ELR (cell line): ENCODE measurements around the gene STAG3.
"Not testable (repeated sequence)": the region's sequence is repeated elsewhere in the genome, so short reads cannot be mapped to it uniquely, and the experiment has no call there.

Experiments used
- DNase-seq: peaks from one replicate; pipeline ENCODE4 v3.0.0-alpha.2; 2015; ENCODE audit warnings: low read depth

STAG3 gene

GRCh38 chr7:100177045-100178001 is at the start of gene STAG3, which contains the start of gene GPC2:
TSS of gene STAG3 (plus strand) at chr7:100177918. CDS start at chr7:100180557, 2,639 bp downstream.
TSS of gene GPC2 (minus strand) at chr7:100177381. CDS start at chr7:100177199, 182 bp downstream.
- peak; percentile 94 for DNase-seq

- DNase-seq: no peak
Observed at GRCh38 chr7:100128637-100128963, 49.1 kb upstream of the STAG3 start.

GRCh38 chr7:100130220-100130607 is 47.5 kb upstream of the STAG3 start:
- not testable (repeated sequence) for DNase-seq

GRCh38 chr7:100130608-100131453 is 46.9 kb upstream of the STAG3 start:
- peak; percentile 66 for DNase-seq

GRCh38 chr7:100132126-100132525 is 45.6 kb upstream of the STAG3 start:
- no peak for DNase-seq

GRCh38 chr7:100132697-100133151 is 45.0 kb upstream of the STAG3 start:
- peak; percentile 75 for DNase-seq

GRCh38 chr7:100137851-100138760 is 39.6 kb upstream of the STAG3 start:
- DNase-seq: no peak

- DNase-seq: no peak
Observed at GRCh38 chr7:100141555-100141949, 36.2 kb upstream of the STAG3 start.

- no peak for DNase-seq
Observed at GRCh38 chr7:100142461-100142860, 35.3 kb upstream of the STAG3 start.

GRCh38 chr7:100146350-100146749 is 31.4 kb upstream of the STAG3 start:
- DNase-seq: not testable (repeated sequence)

- no peak for DNase-seq
Observed at GRCh38 chr7:100147278-100147677, 30.4 kb upstream of the STAG3 start.

- DNase-seq: no peak
Observed at GRCh38 chr7:100148225-100148558, 29.5 kb upstream of the STAG3 start.

GRCh38 chr7:100148559-100149328 is 29.0 kb upstream of the STAG3 start, which contains the start of gene LAMTOR4:
TSS of gene LAMTOR4 (plus strand) at chr7:100148918. CDS start at chr7:100148973, 55 bp downstream.
- DNase-seq: peak; percentile 99

- no peak for DNase-seq
Observed at GRCh38 chr7:100152404-100152803, 25.3 kb upstream of the STAG3 start.

- no peak for DNase-seq
Observed at GRCh38 chr7:100152937-100153666, 24.6 kb upstream of the STAG3 start.

- DNase-seq: no peak
Observed at GRCh38 chr7:100153708-100154535, 23.8 kb upstream of the STAG3 start.

GRCh38 chr7:100154651-100155491 is 22.8 kb upstream of the STAG3 start:
- no peak for DNase-seq
